HG02981 (cell line): ENCODE measurements around the gene HTR6.
"Not testable (repeated sequence)": the region's sequence is repeated elsewhere in the genome, so short reads cannot be mapped to it uniquely, and the experiment has no call there.

Experiments used
- ATAC-seq: cut with Tn5 transposase; IDR thresholded peaks from one replicate; pipeline ENCODE4 v1.9.1; 2021; ENCODE audit warnings: mild to moderate bottlenecking, moderate library complexity; ENCODE audit not compliant: unreplicated experiment

The HTR6 gene

GRCh38 chr1:19664453-19665185, at the start of gene HTR6:
TSS of gene HTR6 (plus strand) at chr1:19664875. CDS start at chr1:19665754, 879 bp downstream.
- ATAC-seq: no peak

GRCh38 chr1:19615438-19615837, 49.2 kb upstream of the HTR6 start:
- ATAC-seq: no peak

- ATAC-seq: no peak
These were observed 48.2 kb upstream of the HTR6 start for GRCh38 chr1:19616489-19616888.

- no peak for ATAC-seq
These were observed 47.3 kb upstream of the HTR6 start for GRCh38 chr1:19617376-19617775.

- no peak for ATAC-seq
These were observed 46.2 kb upstream of the HTR6 start for GRCh38 chr1:19618428-19618827.

GRCh38 chr1:19619697-19620384, 44.8 kb upstream of the HTR6 start:
- no peak for ATAC-seq

GRCh38 chr1:19620786-19621185, 43.9 kb upstream of the HTR6 start:
- no peak for ATAC-seq

GRCh38 chr1:19621274-19621950, 43.3 kb upstream of the HTR6 start:
- ATAC-seq: no peak

GRCh38 chr1:19622204-19622603, 42.5 kb upstream of the HTR6 start:
- no peak for ATAC-seq

- ATAC-seq: no peak
These were observed 41.2 kb upstream of the HTR6 start for GRCh38 chr1:19623523-19623922.

- ATAC-seq: no peak
These were observed 39.3 kb upstream of the HTR6 start for GRCh38 chr1:19625291-19625937.

GRCh38 chr1:19628879-19629278, 35.8 kb upstream of the HTR6 start:
- ATAC-seq: no peak

- no peak for ATAC-seq
These were observed 35.3 kb upstream of the HTR6 start for GRCh38 chr1:19629357-19629756.

GRCh38 chr1:19630192-19630591, 34.5 kb upstream of the HTR6 start:
- not testable (repeated sequence) for ATAC-seq

- ATAC-seq: no peak
These were observed 33.8 kb upstream of the HTR6 start for GRCh38 chr1:19630720-19631395.

GRCh38 chr1:19632211-19632610, 32.5 kb upstream of the HTR6 start:
- no peak for ATAC-seq

GRCh38 chr1:19633106-19633505, 31.6 kb upstream of the HTR6 start:
- no peak for ATAC-seq

- not testable (repeated sequence) for ATAC-seq
These were observed 29.6 kb upstream of the HTR6 start for GRCh38 chr1:19635064-19635463.

- ATAC-seq: no peak
These were observed 29.0 kb upstream of the HTR6 start for GRCh38 chr1:19635646-19636045.

GRCh38 chr1:19636065-19636464, 28.6 kb upstream of the HTR6 start:
- no peak for ATAC-seq

- not testable (repeated sequence) for ATAC-seq
These were observed 27.9 kb upstream of the HTR6 start for GRCh38 chr1:19636749-19637148.
